Effector memory CD8-positive, alpha-beta T cell (primary cell): ENCODE results near the gene UGT2B17.

Experiments
- ATAC-seq: fragments of 150-1000 bp; cut with Tn5 transposase; replicated peaks from 2 replicates; pipeline ENCODE4 v1.10.0; 2021; ENCODE audit warnings: mild to moderate bottlenecking, moderate library complexity
- DNase-seq, 3 experiments: peaks; one replicate each; pipeline ENCODE4 v3.0.0; 2021
- H3K27ac Mint-ChIP-seq, 2 donors: one replicate each; pipeline ENCODE4 v1.8.0; 2022; ENCODE audit warnings: mild to moderate bottlenecking in 2 of 2, mixed read lengths in 2 of 2, moderate library complexity in 2 of 2
- H3K27me3 Mint-ChIP-seq, 2 donors: one replicate each; pipeline ENCODE4 v1.8.0; 2022; ENCODE audit warnings: mixed read lengths in 2 of 2
- H3K36me3 Mint-ChIP-seq: one replicate; pipeline ENCODE4 v1.8.0; 2022; ENCODE audit warnings: mild to moderate bottlenecking, moderate library complexity, mixed read lengths; ENCODE audit not compliant: insufficient read depth
- H3K4me1 Mint-ChIP-seq, 2 donors: one replicate each; pipeline ENCODE4 v1.8.0; 2022; ENCODE audit warnings: low read depth in 2 of 2, mixed read lengths in 2 of 2
- H3K4me3 Mint-ChIP-seq, 2 donors: one replicate each; pipeline ENCODE4 v1.8.0; 2022; ENCODE audit warnings: mild to moderate bottlenecking in 2 of 2, mixed read lengths in 2 of 2, moderate library complexity in 2 of 2
- H3K9me3 Mint-ChIP-seq, 2 donors: one replicate each; pipeline ENCODE4 v1.8.0; 2022; ENCODE audit warnings: mixed read lengths in 2 of 2

Gene UGT2B17

DNA sequence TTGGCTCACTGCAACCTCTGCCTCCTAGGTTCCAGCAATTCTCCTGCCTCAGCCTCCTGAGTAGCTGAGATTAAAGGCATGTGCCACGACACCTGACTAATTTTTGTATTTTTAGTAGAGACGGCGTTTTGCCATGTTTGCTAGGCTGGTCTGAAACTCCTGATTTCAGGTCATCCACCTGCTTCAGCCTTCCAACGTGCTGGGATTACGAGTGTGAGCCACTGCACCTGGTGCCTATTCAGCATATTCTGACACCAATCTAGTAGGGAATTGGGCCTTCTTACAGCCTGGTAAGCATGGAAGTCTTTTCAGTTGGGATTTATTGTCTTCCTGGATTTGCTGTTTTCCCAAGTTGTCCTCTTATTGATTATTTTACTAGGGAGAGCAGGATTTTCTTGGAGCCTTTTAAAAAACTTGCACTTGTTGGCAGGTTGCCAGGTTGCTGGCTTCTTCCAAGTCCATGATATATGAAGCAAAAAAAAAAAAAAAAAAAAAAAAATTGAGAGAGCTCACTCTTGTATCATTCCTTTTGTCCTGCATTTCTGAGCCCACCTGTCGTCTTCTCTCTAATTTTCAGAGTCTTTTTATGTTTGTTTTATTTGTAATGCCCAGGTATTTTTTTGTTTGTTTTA lies 85.2 kb downstream of the UGT2B17 start:
- Mint-ChIP-seq H3K4me1 (no peaks in the 10 kb centered on the region), H3K27ac (no peak overlapping the region), H3K9me3 (no peaks in the 10 kb centered on the region), H3K27me3 (peaks cover 0 to 8% of the 10 kb centered on the region in 2 donors), H3K4me3 (no peak overlapping the region), H3K36me3 (no peaks in the 10 kb centered on the region)
- DNase-seq, result no peak
- no peak for ATAC-seq

DNA sequence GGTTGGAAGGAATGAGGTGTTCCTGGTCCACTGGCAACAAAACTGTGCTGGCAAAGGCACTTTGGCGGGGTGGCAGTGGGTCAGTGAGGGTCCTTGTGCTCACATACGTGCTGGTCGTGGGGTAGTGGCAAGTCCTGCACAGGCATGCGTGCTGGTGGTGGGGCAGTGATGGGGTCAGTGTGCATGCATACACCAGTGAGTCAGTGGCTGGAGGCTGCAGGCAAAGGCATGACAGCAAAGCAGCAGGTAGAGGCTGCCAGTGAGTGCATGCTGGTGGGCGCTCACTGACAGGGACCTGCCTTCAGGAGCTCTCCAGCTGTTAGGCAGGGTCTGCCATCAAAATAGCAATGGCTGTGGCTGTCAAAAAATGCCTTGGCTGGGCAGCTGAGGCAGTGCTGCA lies 86.8 kb downstream of the UGT2B17 start:
- ATAC-seq, result no peak
- Mint-ChIP-seq H3K36me3 (no peaks in the 10 kb centered on the region), H3K27ac (no peak overlapping the region), H3K4me1 (no peaks in the 10 kb centered on the region), H3K4me3 (no peak overlapping the region), H3K9me3 (no peaks in the 10 kb centered on the region), H3K27me3 (peaks cover 0 to 8% of the 10 kb centered on the region in 2 donors)
- DNase-seq, result no peak
